ENCODE measurements around the gene DOCK1. TPM values are rescaled to one million over a fixed set of nuclear protein-coding genes. Genes with fewer than 3 reads are reported as not detected.

DOCK1 gene
- total and polyA plus RNA-seq, 5 experiments from 2014 or later, result not detected

GRCh38 chr10:127189226-127189625, 284.0 kb downstream of the DOCK1 start:
- H3K4me1 Mint-ChIP-seq, result no peaks in the 10 kb centered on the region
- no peak for ATAC-seq
- H3K27ac Mint-ChIP-seq, result no peak overlapping the region

GRCh38 chr10:127190427-127190826, 285.2 kb downstream of the DOCK1 start:
- peaks cover 5 to 24% (median 17%) of the 10 kb centered on the region in 5 donors for H3K27me3 Mint-ChIP-seq
- DNase-seq (no peak), ATAC-seq (no peak)
- no peak overlapping the region for H3K27ac Mint-ChIP-seq
- no peak overlapping the region for H3K4me3 Mint-ChIP-seq
- peaks cover 0 to 4% (median 0%) of the 10 kb centered on the region in 3 donors for H3K36me3 Mint-ChIP-seq
- H3K9me3 Mint-ChIP-seq, result peaks cover 0 to 6% (median 0%) of the 10 kb centered on the region in 9 donors
- H3K4me1 Mint-ChIP-seq, result no peaks in the 10 kb centered on the region
- POLR2A ChIA-PET, result no interaction called here

More at GRCh38 chr10:127189226-127189625, 284.0 kb downstream of the DOCK1 start:
- no peak overlapping the region for H3K4me3 Mint-ChIP-seq
- no peak for DNase-seq
- peaks cover 0 to 5% (median 0%) of the 10 kb centered on the region in 3 donors for H3K36me3 Mint-ChIP-seq
- peaks cover 0 to 16% (median 0%) of the 10 kb centered on the region in 9 donors for H3K9me3 Mint-ChIP-seq
- POLR2A ChIA-PET, result no interaction called here
- H3K27me3 Mint-ChIP-seq, result peaks cover 7 to 15% (median 15%) of the 10 kb centered on the region in 5 donors

GRCh38 chr10:127193125-127193524, 287.9 kb downstream of the DOCK1 start:
- POLR2A ChIA-PET, result no interaction called here
- H3K27me3 Mint-ChIP-seq, result peaks cover 11 to 39% (median 30%) of the 10 kb centered on the region in 5 donors
- H3K4me1 Mint-ChIP-seq, result peaks cover 0 to 3% (median 0%) of the 10 kb centered on the region in 4 donors
- H3K4me3 Mint-ChIP-seq, result no peak overlapping the region
- peaks cover 0 to 2% (median 0%) of the 10 kb centered on the region in 9 donors for H3K9me3 Mint-ChIP-seq
- no peaks in the 10 kb centered on the region for H3K36me3 Mint-ChIP-seq
- ATAC-seq, result no peak
- DNase-seq, result no peak
- H3K27ac Mint-ChIP-seq, result no peak overlapping the region

GRCh38 chr10:127194111-127194510, 288.9 kb downstream of the DOCK1 start:
- H3K27me3 Mint-ChIP-seq, result peaks cover 14 to 45% (median 33%) of the 10 kb centered on the region in 5 donors
- H3K36me3 Mint-ChIP-seq, result no peaks in the 10 kb centered on the region
- no peak for ATAC-seq
- POLR2A ChIA-PET, result interaction anchor here (0.7 kb wide), 1 partner anchor 9 kb away, joined by 3 read pairs; no protein-coding TSS in a partner anchor
- H3K4me3 Mint-ChIP-seq, result no peak overlapping the region
- DNase-seq, result no peak
- H3K9me3 Mint-ChIP-seq, result peaks cover 0 to 2% (median 0%) of the 10 kb centered on the region in 9 donors
- peaks cover 0 to 3% (median 0%) of the 10 kb centered on the region in 4 donors for H3K4me1 Mint-ChIP-seq
- H3K27ac Mint-ChIP-seq, result no peak overlapping the region

GRCh38 chr10:127194599-127194998, 289.4 kb downstream of the DOCK1 start:
- ATAC-seq, result no peak
- POLR2A ChIA-PET, result no interaction called here
- no peak overlapping the region for H3K27ac Mint-ChIP-seq
- H3K4me3 Mint-ChIP-seq, result no peak overlapping the region
- no peaks in the 10 kb centered on the region for H3K36me3 Mint-ChIP-seq
- peaks cover 0 to 2% (median 0%) of the 10 kb centered on the region in 9 donors for H3K9me3 Mint-ChIP-seq
- no peak for DNase-seq
- H3K27me3 Mint-ChIP-seq, result peaks cover 15 to 45% (median 33%) of the 10 kb centered on the region in 5 donors
- H3K4me1 Mint-ChIP-seq, result peaks cover 0 to 3% (median 0%) of the 10 kb centered on the region in 4 donors

- H3K4me3 Mint-ChIP-seq, result no peak overlapping the region
- POLR2A ChIA-PET, result no interaction called here
- DNase-seq (no peak), ATAC-seq (no peak)
- H3K27ac Mint-ChIP-seq, result no peak overlapping the region
- H3K27me3 Mint-ChIP-seq, result peaks cover 15 to 45% (median 33%) of the 10 kb centered on the region in 5 donors
- H3K36me3 Mint-ChIP-seq, result no peaks in the 10 kb centered on the region
- peaks cover 0 to 2% (median 0%) of the 10 kb centered on the region in 9 donors for H3K9me3 Mint-ChIP-seq
- peaks cover 0 to 3% (median 0%) of the 10 kb centered on the region in 4 donors for H3K4me1 Mint-ChIP-seq
Observed at GRCh38 chr10:127195041-127195506, 289.8 kb downstream of the DOCK1 start.

- POLR2A ChIA-PET, result no interaction called here
- no peaks in the 10 kb centered on the region for H3K36me3 Mint-ChIP-seq
- ATAC-seq, result no peak
- peaks cover 0 to 2% (median 0%) of the 10 kb centered on the region in 9 donors for H3K9me3 Mint-ChIP-seq
- no peak overlapping the region for H3K4me3 Mint-ChIP-seq
- DNase-seq, result no peak
- peaks cover 0 to 3% (median 0%) of the 10 kb centered on the region in 4 donors for H3K4me1 Mint-ChIP-seq
- peaks cover 15 to 45% (median 32%) of the 10 kb centered on the region in 5 donors for H3K27me3 Mint-ChIP-seq
- no peak overlapping the region for H3K27ac Mint-ChIP-seq
Observed at GRCh38 chr10:127195571-127196281, 290.5 kb downstream of the DOCK1 start.

GRCh38 chr10:127196282-127197153, 291.3 kb downstream of the DOCK1 start, which contains the start of gene INSYN2A:
Gene INSYN2A, minus strand, starts transcription at chr10:127196591. Its CDS starts 20,196 bp downstream, at chr10:127176395.
- POLR2A ChIA-PET, result no interaction called here
- ATAC-seq, result no peak
- no peak for DNase-seq
- Mint-ChIP-seq H3K9me3 (peaks cover 0 to 2% (median 0%) of the 10 kb centered on the region in 9 donors), H3K27me3 (peaks cover 15 to 40% (median 29%) of the 10 kb centered on the region in 5 donors), H3K27ac (no peak within 1 kb of the TSS), H3K36me3 (no peaks in the 10 kb centered on the region), H3K4me3 (no peak within 1 kb of the TSS), H3K4me1 (peaks cover 0 to 3% (median under 1%) of the 10 kb centered on the region in 4 donors)

GRCh38 chr10:127197154-127197432, 291.9 kb downstream of the DOCK1 start:
- H3K4me3 Mint-ChIP-seq, result no peak overlapping the region
- POLR2A ChIA-PET, result no interaction called here
- H3K9me3 Mint-ChIP-seq, result peaks cover 0 to 2% (median 0%) of the 10 kb centered on the region in 9 donors
- H3K4me1 Mint-ChIP-seq, result peaks cover 0 to 3% (median under 1%) of the 10 kb centered on the region in 4 donors
- no peaks in the 10 kb centered on the region for H3K36me3 Mint-ChIP-seq
- H3K27me3 Mint-ChIP-seq, result peaks cover 15 to 38% (median 29%) of the 10 kb centered on the region in 5 donors
- DNase-seq (no peak), ATAC-seq (no peak)
- no peak overlapping the region for H3K27ac Mint-ChIP-seq

GRCh38 chr10:127198307-127198706, 293.1 kb downstream of the DOCK1 start:
- Mint-ChIP-seq H3K27me3 (peaks cover 13 to 34% (median 26%) of the 10 kb centered on the region in 5 donors), H3K4me3 (no peak overlapping the region), H3K9me3 (peaks cover 0 to 2% (median 0%) of the 10 kb centered on the region in 9 donors), H3K4me1 (peaks cover 0 to 3% (median under 1%) of the 10 kb centered on the region in 4 donors), H3K36me3 (no peaks in the 10 kb centered on the region), H3K27ac (no peak overlapping the region)
- ATAC-seq (no peak), DNase-seq (no peak)
- POLR2A ChIA-PET, result no interaction called here

- H3K4me3 Mint-ChIP-seq, result no peak overlapping the region
- peaks cover 13 to 30% (median 26%) of the 10 kb centered on the region in 5 donors for H3K27me3 Mint-ChIP-seq
- H3K4me1 Mint-ChIP-seq, result peaks cover 0 to 3% (median under 1%) of the 10 kb centered on the region in 4 donors
- POLR2A ChIA-PET, result no interaction called here
- H3K36me3 Mint-ChIP-seq, result no peaks in the 10 kb centered on the region
- ATAC-seq (no peak), DNase-seq (no peak)
- H3K27ac Mint-ChIP-seq, result no peak overlapping the region
- peaks cover 0 to 2% (median 0%) of the 10 kb centered on the region in 9 donors for H3K9me3 Mint-ChIP-seq
Observed at GRCh38 chr10:127198721-127199120, 293.5 kb downstream of the DOCK1 start.

- ATAC-seq (no peak), DNase-seq (no peak)
- H3K36me3 Mint-ChIP-seq, result no peaks in the 10 kb centered on the region
- no peak overlapping the region for H3K4me3 Mint-ChIP-seq
- H3K4me1 Mint-ChIP-seq, result peaks cover 0 to 3% (median under 1%) of the 10 kb centered on the region in 4 donors
- POLR2A ChIA-PET, result no interaction called here
- peaks cover 0 to 2% (median 0%) of the 10 kb centered on the region in 9 donors for H3K9me3 Mint-ChIP-seq
- H3K27me3 Mint-ChIP-seq, result peaks cover 10 to 22% (median 15%) of the 10 kb centered on the region in 5 donors
- H3K27ac Mint-ChIP-seq, result no peak overlapping the region
Observed at GRCh38 chr10:127200646-127201045, 295.4 kb downstream of the DOCK1 start.

All from naive thymus-derived CD8-positive, alpha-beta T cell (primary cell).